ENCODE data around the gene BTLA. TPM values are rescaled to one million over a fixed set of nuclear protein-coding genes. Genes with fewer than 3 reads are reported as not detected.

Gene BTLA, protein sequence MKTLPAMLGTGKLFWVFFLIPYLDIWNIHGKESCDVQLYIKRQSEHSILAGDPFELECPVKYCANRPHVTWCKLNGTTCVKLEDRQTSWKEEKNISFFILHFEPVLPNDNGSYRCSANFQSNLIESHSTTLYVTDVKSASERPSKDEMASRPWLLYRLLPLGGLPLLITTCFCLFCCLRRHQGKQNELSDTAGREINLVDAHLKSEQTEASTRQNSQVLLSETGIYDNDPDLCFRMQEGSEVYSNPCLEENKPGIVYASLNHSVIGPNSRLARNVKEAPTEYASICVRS
- total RNA-seq (2014; rRNA removed) (not detected in 2 replicates), Bru-seq, nascent RNA (percentile 11 among the genes with signal in this experiment), BruChase-seq, experiment 1, labeled RNA remaining after a 6-hour chase (percentile 40 among the genes with signal in this experiment), BruChase-seq, experiment 2, labeled RNA remaining after a 2-hour chase (percentile 36 among the genes with signal in this experiment)
- long read RNA-seq, result 0 reads

DNA sequence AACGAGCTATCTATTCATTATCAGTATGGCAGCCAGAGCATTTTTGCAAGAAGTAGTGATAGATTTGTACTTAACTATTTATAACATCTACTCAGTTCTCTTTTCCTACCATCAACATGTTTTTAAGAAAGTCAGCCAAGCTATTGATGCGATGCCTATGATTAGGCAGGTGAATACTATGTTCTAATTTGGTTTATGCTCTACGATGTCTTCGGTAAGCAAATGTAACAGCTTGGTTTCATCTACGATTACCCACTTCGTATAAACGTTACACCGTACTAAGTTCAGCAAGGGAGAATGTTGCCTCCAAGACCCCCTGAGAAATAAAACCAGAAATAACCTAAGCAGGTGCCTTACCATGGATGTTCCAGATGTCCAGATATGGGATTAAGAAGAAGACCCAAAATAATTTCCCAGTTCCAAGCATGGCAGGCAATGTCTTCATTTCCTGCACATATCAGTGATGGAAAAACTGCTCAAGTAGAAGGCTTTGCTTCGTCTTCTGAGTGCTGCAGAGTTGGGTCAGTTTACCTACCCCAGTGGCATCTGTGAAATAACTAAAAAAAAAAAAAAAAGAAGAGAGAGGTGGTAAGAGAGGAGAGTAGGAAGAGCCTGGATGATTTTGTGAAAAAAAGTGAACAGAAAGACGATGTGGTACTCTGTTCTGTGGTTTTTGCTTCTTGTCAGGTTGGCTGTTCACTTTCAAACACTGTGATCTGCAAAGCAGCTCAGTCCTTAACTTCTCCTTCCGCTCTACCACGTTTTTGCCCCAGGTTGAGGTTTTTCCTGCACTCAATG lies at the start of gene BTLA:
TSS of gene BTLA (minus strand) at position 559 of the 798 bp plus-strand sequence. CDS start at position 445, 114 bp downstream.
- Histone ChIP-seq H3K4me2 (ENCODE audit: low read length) (no peak within 1 kb of the TSS), H3K4me1 (ENCODE audit: insufficient read depth, low read length) (no peaks in the 10 kb centered on the region), H3K4me3 (ENCODE audit: low read length) (no peak within 1 kb of the TSS), H3K27me3 (ENCODE audit: low read length) (peaks cover 69% of the 10 kb centered on the region), H3F3A (ENCODE audit: low read length, unreplicated experiment) (no peaks in the 10 kb centered on the region), H3K9me2 (replicated peaks; ENCODE audit: low read length) (no peaks in the 10 kb centered on the region), H3K9ac (ENCODE audit: low read length) (no peak within 1 kb of the TSS), H3K36me3 (ENCODE audit: low read depth, low read length) (no peaks in the 10 kb centered on the region), H3K9me3 (ENCODE audit: low read length) (no peaks in the 10 kb centered on the region), H3K79me2 (ENCODE audit: low read length) (no peaks in the 10 kb centered on the region), H2AFZ (ENCODE audit: low read length) (no peak within 1 kb of the TSS), H3K27ac (ENCODE audit: low read length) (no peak within 1 kb of the TSS), H4K20me1 (ENCODE audit: low read length) (no peaks in the 10 kb centered on the region)
- intact Hi-C loops (cut with micrococcal nuclease), result no loop called here
- ChIA-PET POLR2A (ENCODE audit: unreplicated experiment) (no interaction called here), CTCF (no interaction called here)
- BruUV-seq (replicated peaks), result no TSS peak
- no peak for DNase-seq
- no peak for ATAC-seq
- TF ChIP-seq, protein P1, sequence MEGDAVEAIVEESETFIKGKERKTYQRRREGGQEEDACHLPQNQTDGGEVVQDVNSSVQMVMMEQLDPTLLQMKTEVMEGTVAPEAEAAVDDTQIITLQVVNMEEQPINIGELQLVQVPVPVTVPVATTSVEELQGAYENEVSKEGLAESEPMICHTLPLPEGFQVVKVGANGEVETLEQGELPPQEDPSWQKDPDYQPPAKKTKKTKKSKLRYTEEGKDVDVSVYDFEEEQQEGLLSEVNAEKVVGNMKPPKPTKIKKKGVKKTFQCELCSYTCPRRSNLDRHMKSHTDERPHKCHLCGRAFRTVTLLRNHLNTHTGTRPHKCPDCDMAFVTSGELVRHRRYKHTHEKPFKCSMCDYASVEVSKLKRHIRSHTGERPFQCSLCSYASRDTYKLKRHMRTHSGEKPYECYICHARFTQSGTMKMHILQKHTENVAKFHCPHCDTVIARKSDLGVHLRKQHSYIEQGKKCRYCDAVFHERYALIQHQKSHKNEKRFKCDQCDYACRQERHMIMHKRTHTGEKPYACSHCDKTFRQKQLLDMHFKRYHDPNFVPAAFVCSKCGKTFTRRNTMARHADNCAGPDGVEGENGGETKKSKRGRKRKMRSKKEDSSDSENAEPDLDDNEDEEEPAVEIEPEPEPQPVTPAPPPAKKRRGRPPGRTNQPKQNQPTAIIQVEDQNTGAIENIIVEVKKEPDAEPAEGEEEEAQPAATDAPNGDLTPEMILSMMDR (conservative IDR thresholded peaks at IDR 0.05; ENCODE audit: low read depth, low read length), result no peak
- TF ChIP-seq EZH2phosphoT487 (IDR thresholded peaks at IDR 0.05; ENCODE audit: borderline replicate concordance, low read length) (no peak), EZH2 (IDR thresholded peaks at IDR 0.05; ENCODE audit: low read length, unreplicated experiment) (no peak)

DNA sequence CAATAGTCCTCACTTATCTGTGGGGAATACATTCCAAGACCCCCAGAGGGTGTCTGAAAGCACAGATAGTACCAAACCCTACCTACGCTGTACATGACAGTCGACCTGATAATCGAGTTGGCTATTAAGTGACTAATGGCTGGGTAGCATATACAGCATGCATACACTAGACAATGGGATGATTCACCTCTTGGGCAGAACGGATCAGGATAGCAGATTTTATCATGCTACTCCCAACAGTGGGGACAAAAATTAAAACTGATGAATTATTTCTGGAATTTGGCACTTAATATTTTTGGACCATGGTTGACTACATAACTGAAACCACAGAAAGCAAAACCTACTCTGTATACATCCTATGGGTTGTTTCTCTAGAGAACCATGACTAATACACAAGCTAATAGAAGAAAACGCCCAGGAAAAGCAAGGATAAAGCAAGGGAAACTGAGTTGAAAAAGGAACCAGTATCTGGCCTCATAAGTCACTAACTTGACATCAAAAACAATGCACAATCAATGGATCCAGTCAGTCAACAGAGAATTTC lies 47.0 kb upstream of the BTLA start:
- no peaks in the 10 kb centered on the region for H3K9me2 ChIP-seq (replicated peaks; ENCODE audit: low read length)
- peaks cover 19% of the 10 kb centered on the region for H3K4me1 ChIP-seq (ENCODE audit: insufficient read depth, low read length)
- no peak overlapping the region for H2AFZ ChIP-seq (ENCODE audit: low read length)
- no peak overlapping the region for H3K9ac ChIP-seq (ENCODE audit: low read length)
- no peaks in the 10 kb centered on the region for H3K9me3 ChIP-seq (ENCODE audit: low read length)
- H3K36me3 ChIP-seq (ENCODE audit: low read depth, low read length), result peaks cover 39% of the 10 kb centered on the region; the same call in 1 of the 2 replicates
- H3K27ac ChIP-seq (ENCODE audit: low read length), result peak overlapping the region; percentile 54
- H3K4me2 ChIP-seq (ENCODE audit: low read length), result peak overlapping the region; percentile 59
- peaks cover 6% of the 10 kb centered on the region; the same call in 1 of the 2 replicates for H3K79me2 ChIP-seq (ENCODE audit: low read length)
- DNase-seq (peak; percentile 83), ATAC-seq (peak; percentile 99)
- H3F3A ChIP-seq (ENCODE audit: low read length, unreplicated experiment), result peaks cover 8% of the 10 kb centered on the region
- intact Hi-C loops (cut with micrococcal nuclease), result no loop called here
- H4K20me1 ChIP-seq (ENCODE audit: low read length), result 0 out of 2 replicates have a peak, but pooled peaks cover 6% of the 10 kb centered on the region
- CTCF ChIA-PET, result interaction anchor here (0.6 kb wide), 1 partner anchor 392 kb away, joined by 3 read pairs; no protein-coding TSS in a partner anchor
- TF ChIP-seq EZH2 (IDR thresholded peaks at IDR 0.05; ENCODE audit: low read length, unreplicated experiment) (no peak), EZH2phosphoT487 (IDR thresholded peaks at IDR 0.05; ENCODE audit: borderline replicate concordance, low read length) (no peak)
- TF ChIP-seq, protein P1 (conservative IDR thresholded peaks at IDR 0.05; ENCODE audit: low read depth, low read length), result no peak
- BruUV-seq (replicated peaks), result no TSS peak
- POLR2A ChIA-PET (ENCODE audit: unreplicated experiment), result no interaction called here
- H3K27me3 ChIP-seq (ENCODE audit: low read length), result no peaks in the 10 kb centered on the region
- no peak overlapping the region for H3K4me3 ChIP-seq (ENCODE audit: low read length)

Measured in PC-3 (cell line).